H1 (cell line): ENCODE results near the gene SNX25. TPM values are rescaled to one million over a fixed set of nuclear protein-coding genes. Genes with fewer than 3 reads are reported as not detected.

Experiments used
- BCL11A ChIP-seq, 2 experiments: IDR thresholded peaks; one replicate each; pipeline ENCODE4 v1.6.1; 2011; ENCODE audit warnings: low read depth in 2 of 2, low read length in 2 of 2, mild to moderate bottlenecking in 2 of 2
- BRCA1 ChIP-seq: IDR thresholded peaks from 2 replicates; pipeline ENCODE4 v1.6.1; 2012; ENCODE audit warnings: low read depth, low read length, improper control_type of control experiment
- CBX5 ChIP-seq: fragments of 300-800, 300-1000 bp; sonication (generic); IDR thresholded peaks from 2 replicates; pipeline ENCODE4 v1.7.1; 2016; ENCODE audit warnings: antibody characterized with exemption, low read length, low read depth
- CTCF ChIP-seq, 3 experiments: IDR thresholded peaks; 1 replicate in 2 of 3; 2 replicates in 1 of 3; pipeline versions ENCODE4 v1.5.1 to v1.6.1; 2011; ENCODE audit warnings: low read length in 3 of 3, mild to moderate bottlenecking in 3 of 3, inconsistent platforms in 2 of 3, low read depth in 1 of 3, moderate library complexity in 1 of 3; ENCODE audit not compliant: insufficient read depth in 1 of 3; ENCODE audit errors: control extremely low read depth in 1 of 3
- JUND ChIP-seq: IDR thresholded peaks from 2 replicates; pipeline ENCODE4 v1.6.1; 2011; ENCODE audit warnings: mild to moderate bottlenecking, improper control_type of control experiment, low read length
- MAFK ChIP-seq: IDR thresholded peaks from 2 replicates; pipeline ENCODE4 v1.6.1; 2012; ENCODE audit warnings: low read depth, mild to moderate bottlenecking, improper control_type of control experiment, low read length
- TCF12 ChIP-seq: IDR thresholded peaks from 2 replicates; pipeline ENCODE4 v1.6.1; 2011; ENCODE audit warnings: low read depth, mild to moderate bottlenecking, low read length
- ZNF274 ChIP-seq: IDR thresholded peaks from 2 replicates; pipeline ENCODE4 v1.7.0; 2012; ENCODE audit warnings: low read length, borderline replicate concordance; ENCODE audit errors: extremely low read depth
- polyA plus RNA-seq, 7 experiments: library from polyadenylated mRNA; depleted of rRNA in 3 of 7; stranded (reverse) in 5 of 7; unstranded in 2 of 7; fragments of >200 nt in 5 of 7; fragments of 200-250 nt in 2 of 7; gene quantifications; 1 replicate in 5 of 7; 2 replicates in 1 of 7; 4 replicates in 1 of 7; pipeline versions ENCODE4 v1.2.1 to v1.2.3, GENCODE V29; 2011 to 2013; ENCODE audit warnings: missing spikeins in 2 of 7, mixed read lengths in 2 of 7
- total RNA-seq: library from RNA; stranded (reverse); fragmentation: NEBNext Ultra II Directional; extraction: Animal tissue kit (Norgen Biotek cat#: 25700); gene quantifications from 2 replicates; pipeline ENCODE4 v1.2.1, GENCODE V29; 2021

Gene SNX25
- total and polyA plus RNA-seq, 2 of the 8 experiments (the other 6 are each of a cell fraction or from before 2014, with no cell fraction given) = 5.4 to 19.9 TPM

GRCh38 chr4:185285632-185286393, 76.4 kb downstream of the SNX25 start (continued):
- TF ChIP-seq ZNF274 (no peak), JUND (no peak), BRCA1 (no peak), CTCF (IDR thresholded peaks at IDR 0.05; ENCODE audit: control extremely low read depth in 1 of 3, insufficient read depth in 1 of 3, low read depth in 1 of 3, low read length in 3 of 3) (no peak), CBX5 (no peak), TCF12 (no peak), BCL11A (IDR thresholded peaks at IDR 0.05; ENCODE audit: low read depth in 2 of 2, low read length in 2 of 2) (no peak), MAFK (no peak)
